ENCODE results near the gene IHH. TPM values are rescaled to one million over a fixed set of nuclear protein-coding genes. Genes with fewer than 3 reads are reported as not detected.

The IHH gene
- total RNA-seq: not detected

DNA sequence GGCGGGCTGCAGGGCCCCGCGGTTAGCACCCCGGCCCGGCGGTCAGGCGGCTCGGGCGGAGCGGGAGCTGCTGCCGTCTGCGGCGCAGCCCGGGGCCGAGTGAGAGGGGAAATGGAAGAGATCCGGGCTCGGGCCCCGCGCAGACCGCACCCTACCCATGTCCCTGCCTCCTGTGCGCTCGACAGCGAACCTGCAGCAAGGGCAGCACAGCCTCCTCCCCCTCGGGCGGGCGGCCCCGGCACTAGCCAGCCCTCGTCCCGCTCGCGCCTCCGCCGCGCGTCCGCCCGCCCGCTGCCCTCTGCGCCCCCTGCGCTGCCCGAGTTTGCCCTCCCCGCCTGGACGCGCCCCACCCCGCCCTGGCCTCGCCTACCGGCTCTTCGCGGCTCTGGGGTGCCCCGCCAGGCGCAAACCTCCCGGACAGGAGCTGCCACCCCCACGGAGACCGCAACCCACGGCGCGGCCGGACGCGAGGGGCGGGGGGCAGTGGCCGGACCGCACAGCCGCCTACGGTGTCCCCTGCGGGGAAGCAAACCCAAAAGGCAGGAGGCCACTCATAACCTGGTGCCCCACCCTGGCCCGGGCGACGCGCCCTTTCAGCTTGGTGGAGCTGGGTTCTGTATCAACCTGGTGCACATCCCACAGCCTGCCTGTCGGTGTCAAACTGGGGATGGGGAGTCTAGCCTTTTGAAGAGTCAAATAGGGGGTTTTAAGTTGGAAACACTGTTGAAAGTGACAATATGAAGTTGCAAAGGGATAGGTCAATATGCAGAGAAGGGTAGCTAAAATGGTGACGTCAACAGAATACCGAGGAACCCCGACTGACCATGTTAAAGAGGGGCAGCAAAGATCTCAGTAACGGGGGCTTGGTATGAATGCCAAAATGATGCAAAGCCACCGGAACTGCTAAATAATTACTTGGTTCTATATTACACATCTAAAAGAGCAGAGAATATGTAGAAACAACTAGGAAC lies at the start of gene IHH:
Gene IHH, minus strand, starts transcription at position 101 of the 971 bp plus-strand sequence. CDS start 454 bp downstream, outside the sequence.
- no peak for DNase-seq (ENCODE audit: low spot score)

DNA sequence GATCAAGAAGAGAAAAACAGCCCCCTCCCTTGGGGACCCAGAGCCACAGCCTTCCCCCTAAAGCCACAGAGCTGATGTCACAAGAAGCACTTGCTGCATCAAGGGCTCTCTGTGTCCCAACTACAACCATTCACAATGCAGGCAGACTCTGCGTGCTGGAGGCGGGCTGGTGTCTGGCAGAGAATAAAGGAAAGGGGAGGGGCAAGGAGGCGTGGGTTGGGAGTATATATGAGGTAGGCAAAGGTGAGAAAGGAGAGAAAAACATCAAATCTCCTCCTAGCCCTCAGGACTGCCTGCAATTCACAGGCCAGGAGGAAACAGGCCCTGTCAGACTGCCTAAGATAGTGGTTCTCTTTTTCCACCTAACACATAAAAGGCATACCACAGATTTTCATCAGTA lies 48.8 kb upstream of the IHH start:
- DNase-seq (ENCODE audit: low spot score): no peak

DNA sequence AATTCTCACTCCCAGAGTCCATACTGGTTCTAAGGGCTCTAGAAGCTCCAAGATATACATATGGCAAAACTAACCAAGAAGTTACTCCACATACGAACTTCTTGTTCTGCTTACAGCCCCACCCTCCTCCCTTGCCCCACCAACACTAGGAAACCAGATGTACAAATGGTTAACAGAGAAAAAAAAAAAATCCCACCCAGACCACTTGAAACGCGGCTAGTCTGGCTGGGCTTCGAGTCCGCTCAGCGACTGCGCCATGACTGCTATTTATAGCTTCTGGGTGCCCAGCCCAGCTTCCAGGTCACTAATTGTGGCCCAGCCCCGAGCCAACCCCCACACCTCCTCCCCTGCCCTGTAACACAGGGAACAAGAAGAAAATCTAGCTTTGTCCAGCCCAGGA lies 47.0 kb upstream of the IHH start:
- DNase-seq (ENCODE audit: low spot score): no peak

DNA sequence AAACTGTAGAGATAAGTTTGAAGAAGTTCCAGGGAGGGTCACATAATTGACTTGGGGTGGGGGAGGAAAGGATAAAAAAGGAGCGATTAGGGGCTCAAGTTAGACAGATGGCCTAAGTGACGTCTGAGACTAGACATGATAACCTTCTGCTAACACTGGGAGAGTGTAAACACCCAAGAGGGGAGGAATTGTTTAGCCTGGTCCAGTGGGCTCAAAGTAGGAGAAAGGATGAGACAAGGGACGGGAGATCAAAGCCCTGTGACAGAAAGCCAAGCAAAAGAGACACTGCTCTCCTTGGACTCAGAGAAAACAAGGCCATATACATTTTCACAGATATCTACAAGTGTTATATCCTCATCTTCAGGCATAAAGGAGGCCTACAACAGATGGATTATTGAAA lies 45.5 kb upstream of the IHH start:
- DNase-seq (ENCODE audit: low spot score): no peak

DNA sequence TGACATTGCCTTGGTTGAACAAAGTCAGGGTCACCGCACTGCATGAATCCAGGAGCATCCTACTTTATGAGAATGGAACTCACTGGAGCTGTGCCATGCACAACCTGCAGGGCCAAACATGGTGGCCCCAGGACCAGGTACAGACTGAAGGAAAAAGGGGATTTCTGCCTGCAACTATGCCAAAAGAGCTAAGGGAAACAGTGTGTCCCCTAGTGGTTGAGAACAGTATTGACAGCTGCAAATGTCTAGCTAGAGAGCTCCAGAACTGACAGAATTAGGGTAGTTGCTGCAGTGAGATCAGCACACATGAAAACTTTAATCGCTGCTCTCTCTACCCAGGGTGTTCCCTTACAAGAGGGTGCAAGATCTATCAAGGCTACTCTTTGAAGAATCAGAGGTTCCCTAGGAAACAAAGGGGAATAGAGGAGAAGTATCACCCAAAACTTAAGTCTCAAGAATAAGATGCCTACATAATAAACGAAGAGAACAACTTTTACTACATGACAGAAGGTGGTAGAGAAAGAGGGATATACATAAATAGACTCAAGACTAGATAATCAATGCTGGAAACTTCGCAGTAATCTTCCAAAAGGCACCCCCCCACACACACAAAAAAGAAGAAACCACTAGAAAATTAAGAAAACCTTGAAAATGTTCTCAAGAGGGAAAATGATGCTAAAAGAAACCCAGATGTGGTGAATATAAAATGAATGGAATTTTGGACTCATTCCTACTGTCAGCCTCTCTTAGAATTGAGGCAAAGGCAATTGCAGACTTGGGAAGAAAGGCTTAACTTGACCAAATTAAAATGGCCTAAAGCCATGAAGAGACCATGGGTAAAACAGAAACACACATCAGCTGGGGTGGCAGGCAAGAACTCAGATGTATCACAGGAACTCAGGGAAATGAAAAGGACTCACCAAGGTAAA lies 43.6 kb upstream of the IHH start:
- no peak for DNase-seq (ENCODE audit: low spot score)

DNA sequence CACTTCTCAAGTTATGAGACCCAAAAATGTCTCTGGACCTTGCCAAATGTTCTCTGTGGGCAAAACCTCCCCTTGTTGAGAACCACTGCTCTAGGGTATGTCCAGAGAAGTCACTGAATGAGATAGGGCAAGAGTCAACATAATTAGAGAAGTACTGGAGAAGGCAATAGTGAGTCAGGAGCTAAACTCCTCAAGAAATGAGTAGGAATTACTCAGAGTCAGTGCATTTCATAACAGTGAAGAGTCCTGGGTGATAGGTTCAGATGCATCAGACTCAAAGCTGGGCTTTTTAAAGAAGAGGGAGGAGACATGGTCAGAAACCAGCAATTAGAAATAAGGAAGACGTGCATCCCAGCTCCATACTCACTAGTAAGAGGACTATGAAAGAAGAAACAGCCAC lies 38.6 kb upstream of the IHH start:
- no peak for DNase-seq (ENCODE audit: low spot score)

DNA sequence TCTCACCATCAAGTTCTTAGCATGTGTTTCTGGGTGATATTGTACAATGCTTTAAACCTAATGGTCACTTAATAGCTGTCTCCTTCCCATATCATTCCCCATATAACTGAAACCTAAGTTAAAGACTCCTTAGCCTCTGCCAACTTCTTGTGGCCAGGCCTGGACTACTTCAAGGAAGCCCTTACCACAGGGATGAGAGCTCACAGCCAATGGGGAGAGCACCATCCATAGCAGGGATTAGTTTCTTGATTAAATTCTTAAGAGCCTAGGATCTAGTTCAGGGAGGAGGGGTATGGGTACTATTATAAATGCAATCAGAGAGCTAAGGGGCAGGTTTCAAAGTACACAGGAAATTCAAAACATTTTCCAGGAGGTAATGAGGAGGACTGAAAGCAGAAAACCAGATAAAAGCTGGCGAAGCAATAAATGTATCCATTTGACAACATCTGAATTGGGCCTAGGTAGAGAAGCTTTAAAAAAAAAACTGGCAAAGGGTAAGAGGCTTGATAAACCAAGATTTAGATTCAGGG lies 34.8 kb upstream of the IHH start:
- no peak for DNase-seq (ENCODE audit: low spot score)

DNA sequence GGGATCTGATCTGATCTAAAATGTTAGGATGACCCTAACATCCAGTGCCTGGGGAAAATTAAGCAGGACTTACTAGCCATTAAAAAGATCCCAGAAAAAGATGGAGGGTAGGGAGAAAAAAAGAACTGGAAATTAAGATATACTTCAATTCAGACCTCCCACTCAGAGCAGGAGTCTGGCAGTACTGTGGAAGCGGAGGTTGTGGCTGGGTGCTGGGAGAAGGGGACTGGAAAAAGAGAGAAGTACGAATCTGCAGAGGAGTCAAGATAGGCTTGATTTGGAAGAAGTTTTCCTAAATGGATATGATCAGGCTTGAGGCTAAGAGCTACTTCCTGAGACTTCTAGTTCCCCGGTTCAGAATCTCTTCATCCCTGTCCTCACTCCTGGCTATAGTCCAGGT lies 33.5 kb upstream of the IHH start:
- no peak for DNase-seq (ENCODE audit: low spot score)

DNA sequence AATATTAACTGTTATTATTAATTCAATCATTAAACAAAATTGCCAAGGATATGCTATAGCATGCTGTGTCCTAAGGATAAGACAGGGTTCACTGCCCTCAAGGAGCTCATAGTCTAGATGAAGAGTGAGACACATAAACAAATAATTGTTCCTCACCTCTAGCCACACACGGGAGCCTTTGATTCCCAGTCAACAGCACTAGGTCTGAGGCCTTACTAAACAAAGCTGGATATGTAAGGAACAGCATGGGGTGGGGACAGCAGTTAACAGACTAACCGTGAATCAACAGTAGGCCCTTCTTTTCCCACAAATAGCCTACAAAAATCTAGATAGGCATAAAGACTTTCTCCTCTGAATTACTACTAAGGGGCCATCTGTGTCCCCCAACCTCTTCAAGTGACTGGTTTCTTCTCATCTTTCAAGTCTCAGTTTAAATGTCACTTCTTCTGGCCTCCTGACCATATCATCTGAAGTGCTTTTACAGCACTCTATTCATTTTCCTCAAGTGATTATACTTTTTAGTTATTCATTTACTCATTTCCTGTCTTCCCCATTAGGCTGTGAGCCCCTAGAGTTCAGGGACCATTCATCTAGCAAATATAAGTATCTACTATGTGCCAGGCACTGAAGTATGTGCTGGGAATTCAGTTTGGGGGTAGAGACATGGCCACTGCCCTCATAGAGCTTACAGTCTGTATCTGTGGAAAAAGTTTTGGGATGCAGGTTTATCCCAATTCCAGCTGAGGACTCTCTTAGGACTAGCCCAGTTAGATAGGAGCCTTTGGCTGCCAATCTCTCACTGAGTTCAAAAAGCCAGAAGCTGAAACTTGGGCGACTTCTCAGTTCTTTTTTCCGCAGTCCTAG lies 29.9 kb upstream of the IHH start:
- DNase-seq (ENCODE audit: low spot score): no peak

DNA sequence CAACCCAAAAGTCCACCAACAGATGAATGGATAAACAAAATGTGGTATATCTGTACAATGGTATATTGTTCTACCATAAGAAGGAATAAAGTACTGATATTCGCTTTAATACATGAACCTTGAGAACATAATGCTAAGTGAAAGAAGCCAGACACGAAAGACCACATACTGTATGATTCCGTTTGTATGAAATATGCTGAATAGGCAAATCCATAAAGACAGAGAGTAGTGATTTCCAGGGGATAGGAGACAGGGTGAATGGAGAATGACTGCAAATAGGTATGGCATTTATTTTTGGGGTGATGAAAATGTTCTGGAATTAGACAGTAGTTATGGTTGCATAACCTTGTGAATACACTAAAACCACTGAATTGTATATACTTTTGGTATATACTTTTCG lies 28.6 kb upstream of the IHH start:
- no peak for DNase-seq (ENCODE audit: low spot score)

DNA sequence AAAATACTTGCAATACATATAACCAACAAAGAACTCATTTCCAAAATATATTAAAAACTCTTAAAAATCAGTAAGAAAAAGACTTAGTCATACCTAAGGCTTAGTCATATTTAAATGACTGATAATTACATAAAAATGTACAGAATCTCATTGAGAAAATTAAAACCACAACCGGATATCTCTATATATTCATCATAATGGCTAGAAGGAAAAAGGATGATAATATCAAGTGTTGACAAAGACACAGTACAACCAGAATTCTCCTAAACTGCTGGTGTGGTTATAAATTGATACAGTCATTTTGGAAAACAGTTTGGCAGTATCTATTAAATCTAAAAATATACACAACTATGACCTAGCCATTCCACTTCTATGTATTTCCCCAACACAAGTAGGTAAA lies 27.1 kb upstream of the IHH start:
- no peak for DNase-seq (ENCODE audit: low spot score)

DNA sequence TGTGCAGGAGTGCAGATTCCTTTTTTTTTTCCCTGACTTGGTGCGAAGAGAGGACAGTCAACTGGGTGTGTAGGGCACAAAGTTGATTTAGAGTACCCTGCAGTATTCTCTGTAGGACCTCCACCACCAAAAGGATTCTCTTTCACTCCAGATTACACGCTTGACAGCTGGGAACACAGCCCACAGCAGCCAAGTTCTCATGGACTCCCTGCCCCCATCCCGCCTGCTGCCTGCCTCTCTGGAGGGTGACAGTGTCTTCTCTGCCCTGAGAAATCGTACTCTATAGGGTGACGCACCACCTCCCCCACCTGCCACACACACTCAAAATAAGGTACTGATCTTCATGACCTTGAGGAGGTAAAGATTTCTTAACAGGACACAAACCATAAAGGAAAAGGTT lies 26.6 kb upstream of the IHH start:
- DNase-seq (ENCODE audit: low spot score): no peak

DNA sequence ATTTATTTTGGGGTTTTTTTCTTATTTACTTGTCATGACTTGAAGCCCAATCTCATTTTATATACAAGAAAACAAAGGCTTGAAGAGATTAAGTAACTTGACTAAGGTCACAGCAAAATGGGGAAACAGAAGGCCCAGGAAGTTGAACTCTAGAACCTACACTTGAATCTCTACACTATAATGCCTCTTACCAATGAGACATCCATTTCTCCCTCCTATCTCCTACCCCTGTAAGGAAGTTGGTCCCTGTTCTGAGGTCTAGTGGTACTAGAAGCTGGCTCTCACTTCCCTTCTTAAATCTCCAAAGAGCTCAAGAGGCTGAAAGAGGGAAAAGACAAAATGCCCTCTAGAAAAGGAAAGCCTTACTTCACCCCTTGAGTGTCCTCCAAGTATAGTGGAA lies 25.5 kb upstream of the IHH start:
- no peak for DNase-seq (ENCODE audit: low spot score)

DNA sequence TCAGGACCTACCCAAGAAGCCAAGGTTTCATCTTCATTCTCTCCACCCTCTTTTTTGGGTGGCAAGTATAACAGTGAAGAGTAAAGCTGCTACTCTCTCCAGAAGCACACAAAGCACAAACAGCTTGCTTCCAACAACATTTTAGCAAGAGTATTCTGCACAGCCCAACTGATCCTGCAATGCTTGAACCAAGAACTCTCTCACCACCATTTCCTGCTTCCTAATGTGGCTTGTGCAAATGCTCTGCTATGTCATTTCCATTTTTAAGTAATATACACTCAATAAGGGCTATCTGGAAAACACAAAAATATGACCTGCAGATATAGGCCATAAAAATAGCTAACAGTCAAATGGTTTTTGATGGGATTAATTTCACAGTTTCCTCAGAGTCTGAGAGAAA lies 24.1 kb upstream of the IHH start:
- DNase-seq (ENCODE audit: low spot score): no peak

DNA sequence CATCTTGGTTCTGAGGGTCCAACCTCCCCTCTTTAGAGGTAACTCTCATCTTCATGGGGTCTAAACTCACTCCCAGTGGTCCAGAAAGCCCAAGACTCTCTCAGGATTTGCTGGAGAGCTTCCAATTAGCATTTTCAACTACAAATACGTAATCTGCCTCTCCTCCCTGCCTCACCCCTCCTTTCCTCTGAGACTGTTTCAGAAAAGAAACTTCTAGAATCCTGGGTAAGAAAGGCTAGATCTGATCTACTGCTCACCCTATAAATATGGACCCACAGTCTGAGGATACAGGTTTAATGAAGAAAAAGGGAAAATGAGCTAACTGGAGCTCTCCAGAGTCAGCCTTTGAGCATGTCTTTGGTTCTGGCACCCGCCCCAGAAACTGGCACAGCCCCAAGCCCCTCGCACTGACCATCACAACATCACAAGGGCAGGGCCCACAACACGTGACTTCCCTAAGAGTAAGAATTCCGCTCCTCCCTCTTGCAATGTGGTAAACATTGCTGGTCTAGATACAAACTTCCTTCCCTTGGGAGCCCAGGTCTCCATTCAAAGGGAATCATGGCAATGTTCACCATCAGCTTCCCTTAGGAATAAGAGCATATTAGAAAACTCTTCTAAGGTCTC lies 21.7 kb upstream of the IHH start:
- DNase-seq (ENCODE audit: low spot score): no peak

DNA sequence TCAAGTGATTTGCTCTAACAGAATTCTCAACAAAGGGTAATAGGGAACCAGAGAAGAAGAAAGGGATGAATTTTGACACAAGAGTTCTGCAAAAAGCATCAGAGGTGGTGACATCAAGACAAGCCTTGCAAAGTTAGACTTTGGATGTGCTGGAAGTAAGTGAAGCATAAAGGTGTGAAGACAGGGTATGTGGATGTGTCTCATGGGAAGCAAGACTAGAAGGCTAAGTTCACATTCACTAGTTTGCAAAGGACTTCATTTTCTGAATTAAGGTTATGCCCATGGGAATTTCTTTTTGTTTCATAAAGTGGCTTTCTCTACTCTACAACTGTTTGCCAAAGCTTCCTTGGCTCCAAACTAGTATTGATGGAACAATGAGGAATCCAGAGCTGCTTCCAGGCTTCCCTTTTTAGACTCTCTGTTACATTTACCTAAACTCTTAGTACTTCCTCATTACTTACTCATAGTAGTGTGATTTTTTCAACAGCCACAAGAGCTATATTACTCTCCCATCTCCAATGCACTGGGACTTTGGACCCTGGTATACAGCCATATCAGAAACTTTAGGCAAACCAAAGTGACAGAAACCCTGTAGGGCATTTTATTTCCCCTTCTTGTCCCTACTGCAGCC lies 21.1 kb upstream of the IHH start:
- DNase-seq (ENCODE audit: low spot score): no peak

DNA sequence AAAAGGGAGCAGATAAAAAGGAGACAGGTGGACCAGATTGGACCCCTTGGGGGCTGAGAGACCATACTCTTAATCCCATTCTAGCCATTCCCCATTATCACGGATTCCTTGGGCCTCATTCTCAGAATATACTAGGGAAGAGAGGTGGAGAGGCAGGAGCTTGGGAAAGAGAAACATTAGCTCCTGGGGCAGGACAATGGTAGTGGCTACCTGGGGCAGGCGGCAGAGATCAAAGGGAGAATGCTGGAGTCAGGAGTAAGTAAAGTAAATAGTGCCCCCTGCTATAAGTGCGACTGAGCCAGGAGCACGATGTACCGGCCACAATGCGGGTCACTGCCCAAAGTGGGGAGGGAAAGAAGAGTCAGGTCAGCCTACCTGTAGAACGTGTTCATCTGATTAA lies 20.4 kb upstream of the IHH start:
- DNase-seq (ENCODE audit: low spot score): no peak

DNA sequence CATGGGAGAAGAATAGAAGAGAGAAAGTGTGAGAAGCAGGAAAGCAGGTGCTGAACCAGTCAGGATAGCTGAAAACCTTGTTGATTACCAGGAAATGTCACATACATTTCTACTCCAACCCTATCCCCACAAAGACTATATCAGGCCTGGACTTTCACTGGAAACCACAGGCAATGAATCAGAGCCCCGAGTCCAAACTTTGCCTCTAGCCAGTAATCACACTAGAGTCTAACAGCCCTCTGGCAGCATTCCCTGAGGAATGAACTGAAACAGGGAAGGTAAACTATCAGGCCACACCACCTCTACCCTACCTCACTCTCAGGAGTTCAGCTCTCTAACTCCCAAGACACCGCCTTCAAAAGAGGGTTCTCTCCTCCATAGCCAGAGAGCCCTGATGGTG lies 18.7 kb upstream of the IHH start:
- DNase-seq (ENCODE audit: low spot score): no peak

DNA sequence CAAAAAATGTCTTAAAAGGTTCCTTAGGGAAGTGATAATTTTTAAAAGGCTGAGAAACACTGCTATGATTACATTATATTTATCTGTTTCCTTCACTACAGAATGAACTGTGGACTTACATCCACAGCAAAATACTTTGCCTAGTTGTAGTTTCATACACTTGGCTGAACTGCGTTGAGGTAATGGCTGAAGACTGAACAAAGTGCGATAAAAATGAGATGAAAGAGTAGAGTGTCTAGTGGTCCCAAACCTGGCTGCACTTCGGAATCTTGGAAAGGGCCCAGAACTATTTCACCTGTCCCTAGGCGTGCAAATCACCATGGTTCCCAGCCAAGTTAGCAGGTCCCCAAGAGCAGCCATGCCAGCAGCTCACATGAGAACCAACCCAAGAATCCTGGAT lies 18.2 kb upstream of the IHH start:
- no peak for DNase-seq (ENCODE audit: low spot score)

DNA sequence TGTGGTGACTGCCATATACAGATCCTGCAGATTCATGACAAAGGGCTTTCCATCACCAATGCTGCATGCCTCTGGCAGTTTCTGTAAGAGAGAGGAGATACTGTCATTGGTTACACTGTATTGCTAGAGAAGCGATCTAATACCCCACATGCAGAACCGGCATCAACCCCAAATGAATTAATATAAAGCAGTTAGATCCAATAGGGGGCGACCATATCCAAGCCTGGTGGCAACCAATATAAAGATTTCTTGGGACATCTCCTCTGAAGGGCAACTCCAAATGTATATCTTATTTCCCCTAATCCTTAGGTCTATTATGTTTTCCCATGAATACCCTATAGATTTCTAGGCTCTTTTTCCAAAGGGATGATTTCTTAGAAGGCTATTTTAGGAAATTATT lies 17.4 kb upstream of the IHH start:
- DNase-seq (ENCODE audit: low spot score): no peak

DNA sequence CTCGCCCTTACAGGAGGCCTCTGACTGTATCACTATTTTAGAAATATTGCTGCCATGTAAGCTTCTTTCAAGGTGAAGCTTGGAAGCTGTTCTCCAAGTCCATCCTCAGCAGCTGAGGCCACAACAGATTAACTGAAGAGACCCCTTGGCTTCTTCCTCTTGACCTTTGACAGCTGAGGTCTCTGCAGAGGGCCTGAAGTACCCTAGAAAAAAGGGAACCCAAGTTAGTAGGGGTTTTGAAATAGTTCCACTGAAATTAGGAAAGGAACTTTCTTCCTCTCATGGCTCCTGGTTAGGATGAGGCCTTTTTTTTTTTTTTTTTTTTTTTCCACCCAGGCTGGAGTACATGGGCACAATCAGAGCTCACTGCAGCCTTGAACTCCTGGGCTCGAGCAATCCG lies 15.5 kb upstream of the IHH start:
- DNase-seq (ENCODE audit: low spot score): no peak

Measured in ureter (tissue), 1 donor.